ENCODE results near the gene GALNT17.

DNA sequence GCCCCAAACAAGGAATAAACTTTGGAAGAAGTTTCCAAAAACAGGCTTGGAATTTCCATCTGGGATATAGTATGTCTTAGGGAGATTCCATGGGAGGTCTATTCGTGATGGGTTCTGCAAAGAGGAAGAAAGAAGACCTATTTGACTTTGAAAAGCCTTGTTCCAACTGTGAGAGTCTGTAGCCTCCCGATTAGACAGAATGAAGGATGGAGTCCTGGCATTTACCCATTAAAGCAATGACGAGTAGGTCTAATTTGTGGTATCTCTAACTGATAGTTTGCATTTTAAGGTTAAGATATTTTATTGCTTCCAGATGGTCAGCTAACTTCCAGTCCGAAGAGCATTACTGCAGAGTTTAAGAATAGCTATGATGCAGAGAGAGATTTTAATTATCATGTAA is 19.5 kb upstream of the GALNT17 start:
- TF ChIP-seq, protein P1, sequence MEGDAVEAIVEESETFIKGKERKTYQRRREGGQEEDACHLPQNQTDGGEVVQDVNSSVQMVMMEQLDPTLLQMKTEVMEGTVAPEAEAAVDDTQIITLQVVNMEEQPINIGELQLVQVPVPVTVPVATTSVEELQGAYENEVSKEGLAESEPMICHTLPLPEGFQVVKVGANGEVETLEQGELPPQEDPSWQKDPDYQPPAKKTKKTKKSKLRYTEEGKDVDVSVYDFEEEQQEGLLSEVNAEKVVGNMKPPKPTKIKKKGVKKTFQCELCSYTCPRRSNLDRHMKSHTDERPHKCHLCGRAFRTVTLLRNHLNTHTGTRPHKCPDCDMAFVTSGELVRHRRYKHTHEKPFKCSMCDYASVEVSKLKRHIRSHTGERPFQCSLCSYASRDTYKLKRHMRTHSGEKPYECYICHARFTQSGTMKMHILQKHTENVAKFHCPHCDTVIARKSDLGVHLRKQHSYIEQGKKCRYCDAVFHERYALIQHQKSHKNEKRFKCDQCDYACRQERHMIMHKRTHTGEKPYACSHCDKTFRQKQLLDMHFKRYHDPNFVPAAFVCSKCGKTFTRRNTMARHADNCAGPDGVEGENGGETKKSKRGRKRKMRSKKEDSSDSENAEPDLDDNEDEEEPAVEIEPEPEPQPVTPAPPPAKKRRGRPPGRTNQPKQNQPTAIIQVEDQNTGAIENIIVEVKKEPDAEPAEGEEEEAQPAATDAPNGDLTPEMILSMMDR (IDR thresholded peaks at IDR 0.05; ENCODE audit: borderline replicate concordance, extremely low read depth, low read length, poor library complexity, severe bottlenecking) = no peak
- no peak for TF ChIP-seq EZH2 (IDR thresholded peaks at IDR 0.05; ENCODE audit: borderline replicate concordance, low read depth, low read length, severe bottlenecking)

Data from DND-41 (cell line).